HG02678 (cell line): ENCODE results near the gene ARVCF.

Source experiments
- ATAC-seq: cut with Tn5 transposase; IDR thresholded peaks from one replicate; pipeline ENCODE4 v1.9.1; 2021; ENCODE audit warnings: mild to moderate bottlenecking, moderate library complexity; ENCODE audit not compliant: unreplicated experiment

ARVCF gene

DNA sequence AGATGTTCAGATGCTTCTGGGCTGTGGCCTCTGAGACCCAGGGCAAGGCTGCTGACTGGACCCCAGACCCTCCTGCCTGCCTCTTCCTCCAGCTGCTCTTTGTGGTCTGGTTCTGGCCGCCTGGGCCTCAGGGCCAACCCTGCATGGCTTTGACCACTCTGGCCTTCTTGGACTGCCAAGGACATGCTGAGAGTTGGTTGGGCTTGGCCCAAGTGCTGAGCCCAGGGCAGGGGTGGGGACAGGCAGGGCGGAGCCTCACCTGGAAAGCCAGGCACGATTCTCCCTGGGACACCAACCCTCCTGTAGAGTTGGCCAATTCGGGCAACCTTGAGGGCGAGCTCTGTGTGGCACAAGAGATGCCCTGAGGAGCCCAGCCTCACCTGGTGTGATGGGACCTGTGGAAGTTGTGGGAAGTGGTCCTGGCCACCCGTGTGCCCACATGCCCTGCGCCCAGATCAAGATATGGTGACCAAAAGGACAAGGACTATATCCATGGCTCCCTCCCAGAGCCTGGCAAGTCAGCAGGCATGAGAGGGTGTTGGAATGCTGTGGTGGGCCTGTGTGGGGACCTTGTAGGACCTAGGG is 15.9 kb upstream of the ARVCF start:
- no peak for ATAC-seq

DNA sequence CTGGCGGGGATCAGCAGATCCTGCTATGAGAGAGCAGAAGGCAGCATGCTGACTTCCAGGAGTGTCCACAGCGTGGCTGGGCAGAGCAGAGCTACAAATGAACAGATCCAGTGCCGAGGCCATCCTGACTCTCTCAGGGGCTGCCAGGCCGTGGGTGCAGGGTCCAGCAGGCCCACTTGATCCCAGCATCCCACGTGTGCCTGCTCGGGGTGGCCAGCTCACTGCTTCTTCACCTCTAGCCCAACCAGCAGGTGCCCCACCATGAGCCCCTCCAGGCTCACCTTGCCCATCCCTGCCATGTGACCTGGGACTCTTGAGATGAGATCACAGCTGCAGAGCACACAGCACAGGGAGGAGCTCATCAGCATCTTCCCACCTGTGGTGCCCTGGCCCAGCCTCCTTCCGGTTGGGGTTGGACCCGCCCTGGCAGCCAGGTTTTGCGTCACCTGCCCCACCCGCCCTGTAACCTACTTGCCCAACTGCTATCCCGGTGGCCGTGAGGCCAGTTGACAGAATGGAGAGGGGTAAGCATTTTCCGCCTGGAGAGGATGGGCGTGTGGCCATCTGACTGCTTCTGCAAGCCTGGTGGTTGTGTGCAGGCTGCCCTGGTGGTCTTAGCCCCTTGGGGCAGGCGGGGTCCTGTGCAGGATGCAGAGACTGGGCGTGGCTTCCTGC is 15.2 kb upstream of the ARVCF start:
- ATAC-seq = no peak

DNA sequence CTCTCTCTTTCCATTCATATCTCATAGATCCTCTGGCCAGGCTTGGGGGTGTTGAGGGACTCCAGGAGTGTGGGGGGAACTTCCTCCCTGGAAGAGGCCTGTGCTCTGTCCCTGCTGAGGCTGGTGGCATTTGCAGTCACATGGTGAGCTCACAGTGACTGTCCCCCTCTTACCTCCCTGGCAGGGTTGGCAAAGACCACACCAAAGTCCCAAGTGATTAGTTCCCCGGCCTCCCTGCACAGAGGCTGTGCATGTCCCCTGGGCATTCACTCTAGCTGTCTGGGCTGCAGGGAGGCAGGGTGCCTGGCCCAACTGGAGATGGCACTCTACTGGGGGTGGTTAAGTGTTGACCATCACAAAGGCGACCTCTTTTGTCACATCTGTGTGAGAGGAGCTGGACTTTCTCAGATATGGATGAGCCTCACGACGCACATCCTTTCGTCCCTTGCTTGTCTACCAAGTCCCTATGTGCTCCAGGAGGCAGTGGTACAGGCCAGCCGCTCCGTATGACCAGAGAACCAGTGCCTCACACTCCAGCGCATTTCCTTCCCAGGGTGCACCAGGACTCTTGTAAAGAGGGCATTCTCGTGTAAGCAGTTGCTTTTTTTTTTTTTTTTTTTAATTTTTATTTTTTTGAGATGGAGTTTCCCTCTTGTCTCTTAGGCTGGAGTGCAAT is 13.1 kb upstream of the ARVCF start:
- no peak for ATAC-seq

DNA sequence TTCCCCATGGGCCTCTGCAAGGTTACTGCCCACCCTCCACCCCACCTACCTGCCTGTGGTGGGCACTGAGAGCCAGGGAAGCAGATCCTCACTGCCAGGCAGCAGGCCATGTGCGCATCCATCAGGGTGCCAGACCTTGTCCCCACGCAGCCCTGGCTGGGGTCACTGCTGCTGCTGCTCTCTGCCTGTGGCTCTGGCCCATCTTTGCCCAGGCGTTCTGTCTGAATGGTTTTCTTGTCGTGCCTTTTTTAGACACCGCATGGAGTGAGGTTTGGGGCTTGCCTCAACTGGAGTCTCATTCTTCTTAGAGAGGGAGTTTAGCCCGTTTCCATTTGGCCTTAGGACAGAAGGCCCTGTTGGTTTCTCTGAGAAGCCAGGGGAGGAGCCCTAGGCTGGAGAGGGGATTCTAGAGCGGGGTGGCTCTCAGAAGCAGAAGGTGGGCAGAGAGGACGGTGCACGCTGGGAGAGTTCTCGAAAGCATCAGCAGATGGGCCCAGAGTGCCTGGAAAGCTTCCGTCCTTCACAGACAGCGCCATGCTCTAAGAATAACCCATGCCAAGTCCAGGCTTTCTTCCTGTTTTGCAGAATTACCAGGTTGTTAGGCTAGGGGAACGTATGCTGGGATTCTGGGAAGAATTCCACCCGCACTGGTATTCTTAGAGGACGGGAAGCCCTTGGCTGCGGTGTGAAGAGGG is 12.4 kb upstream of the ARVCF start:
- ATAC-seq = no peak

DNA sequence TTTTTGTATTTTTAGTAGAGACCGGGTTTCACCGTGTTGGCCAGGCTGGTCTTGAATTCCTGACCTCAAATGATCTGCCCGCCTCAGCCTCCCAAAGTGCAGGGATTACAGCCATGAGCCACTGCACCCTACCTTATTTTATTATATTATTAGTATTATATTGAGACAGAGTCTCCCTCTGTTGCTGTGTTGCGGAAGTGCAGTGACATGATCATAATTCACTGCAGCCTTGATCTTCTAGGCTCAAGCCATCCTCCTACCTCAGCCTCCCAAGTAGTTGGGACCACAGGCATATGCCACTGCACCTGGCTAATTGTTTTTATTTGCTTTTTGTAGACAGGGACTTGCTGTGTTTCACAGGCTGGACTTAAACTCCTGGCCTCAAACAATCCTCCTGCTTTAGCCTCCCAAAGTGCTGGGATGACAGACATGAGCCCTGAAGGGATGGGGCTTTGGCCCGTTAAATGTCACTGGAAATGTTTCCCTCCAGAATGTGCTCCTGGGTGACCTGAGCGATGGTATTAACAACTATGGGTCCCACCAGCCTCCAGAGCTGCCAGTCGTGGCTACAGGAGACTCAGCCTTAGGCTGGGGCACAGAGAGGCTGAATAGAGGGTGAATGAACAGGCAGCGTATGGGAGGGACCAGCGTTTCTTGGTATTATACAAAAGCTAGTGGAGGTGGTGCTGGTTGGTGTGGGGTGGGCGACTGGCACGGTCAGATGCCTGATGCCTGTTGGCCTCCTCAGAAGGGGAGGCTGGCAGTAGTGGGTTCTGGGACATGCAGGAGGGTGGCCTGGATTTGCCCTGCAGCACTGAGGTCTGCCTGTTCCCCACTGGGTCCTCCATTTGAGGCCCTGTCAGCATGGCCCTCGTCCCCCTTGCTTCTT is 11.6 kb upstream of the ARVCF start:
- no peak for ATAC-seq

DNA sequence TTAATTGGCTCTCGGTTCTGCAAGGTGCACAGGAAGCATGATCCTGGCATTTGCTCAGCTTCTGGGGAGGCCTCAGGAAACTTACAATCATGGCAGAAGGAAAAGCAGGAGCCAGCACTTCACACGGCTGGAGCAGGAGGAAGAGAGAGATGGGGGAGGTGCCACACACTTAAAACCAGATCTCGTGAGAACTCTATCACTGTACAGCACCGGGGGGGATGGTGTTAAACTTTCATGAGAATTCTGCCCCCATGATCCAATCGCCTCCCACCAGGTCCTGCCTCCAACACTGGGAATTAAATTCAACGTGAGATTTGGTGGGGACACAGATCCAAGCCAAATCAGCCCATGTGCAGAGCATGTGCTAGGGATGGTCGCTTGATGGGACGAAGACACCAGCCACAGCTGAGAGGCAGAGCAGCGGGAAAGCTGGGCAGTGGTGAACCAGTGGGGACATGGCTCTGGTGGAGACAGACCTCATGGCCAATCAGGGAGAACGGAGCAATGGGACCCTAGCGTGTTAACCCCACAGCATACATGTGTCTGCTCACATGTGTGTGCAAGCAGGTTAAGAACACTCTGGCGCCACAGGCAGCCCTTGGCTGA is 10.5 kb upstream of the ARVCF start:
- ATAC-seq = no peak

DNA sequence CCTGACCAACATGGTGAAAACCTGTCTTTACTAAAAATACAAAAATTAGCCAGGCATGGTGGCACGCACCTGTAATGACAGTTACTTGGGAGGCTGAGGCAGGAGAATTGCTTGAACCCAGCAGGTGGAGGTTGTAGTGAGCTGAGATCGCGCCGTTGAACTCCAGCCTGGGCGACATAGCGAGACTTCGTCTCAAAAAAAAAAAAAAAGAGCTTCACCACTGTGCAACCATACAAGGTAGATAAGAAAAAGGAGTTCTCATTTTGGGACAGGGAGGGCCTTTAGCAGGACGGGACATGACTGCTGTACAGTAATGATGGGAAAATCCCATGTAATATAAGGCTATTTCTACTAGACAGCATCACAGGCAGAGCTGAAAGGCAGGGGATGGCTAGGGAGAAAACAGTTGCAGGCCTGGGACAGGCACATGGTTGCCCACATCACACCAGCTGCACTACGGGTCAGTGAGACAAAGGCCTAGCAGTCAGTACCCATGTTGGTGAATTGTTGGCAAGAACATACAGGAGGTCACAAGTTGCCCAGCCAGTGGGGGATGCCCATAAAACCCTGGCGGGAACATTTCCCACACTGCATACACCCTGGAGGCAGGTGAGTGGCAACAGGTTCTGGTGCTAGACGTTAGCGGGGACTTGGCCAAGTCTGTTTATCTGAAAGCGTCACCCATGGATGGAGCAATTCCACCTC is 9.7 kb upstream of the ARVCF start:
- no peak for ATAC-seq

DNA sequence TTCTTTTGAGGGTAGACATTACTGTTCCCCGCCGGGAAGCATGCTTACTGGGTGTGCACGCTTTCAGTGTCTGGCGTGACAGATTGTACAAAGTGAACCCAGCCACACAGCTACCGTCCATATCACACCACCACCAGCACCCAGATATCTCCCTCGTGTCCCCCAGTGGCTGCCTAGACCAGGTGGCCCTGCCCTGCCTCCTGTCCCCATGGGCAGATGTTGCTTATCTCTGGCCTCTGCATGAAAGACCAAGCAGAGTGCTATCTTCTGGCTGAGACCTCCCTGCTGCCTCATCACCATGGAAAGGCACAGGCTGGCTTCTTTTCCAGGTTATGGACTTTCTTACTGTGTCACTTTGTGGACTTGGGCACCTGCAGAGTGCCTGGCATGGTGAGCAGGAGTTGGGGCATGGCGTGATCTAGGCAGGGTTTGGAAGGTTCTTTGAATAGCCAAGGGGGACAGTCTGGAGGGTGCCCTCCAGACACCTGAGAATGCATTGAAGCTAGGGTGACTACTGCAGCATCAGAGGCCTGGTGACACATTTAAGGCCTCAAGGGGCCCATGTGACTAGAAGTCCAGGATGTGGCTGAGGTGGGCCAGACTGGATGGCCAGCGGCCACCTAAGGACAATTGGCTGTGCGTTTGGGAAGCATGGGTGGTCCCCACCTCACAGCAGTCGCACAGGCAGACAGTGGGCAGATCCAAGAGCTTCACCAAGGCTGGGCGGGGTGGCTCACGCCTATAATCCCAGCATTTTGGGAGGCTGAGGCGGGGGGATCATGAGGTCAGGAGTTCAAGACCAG is 9.0 kb upstream of the ARVCF start:
- ATAC-seq = no peak

DNA sequence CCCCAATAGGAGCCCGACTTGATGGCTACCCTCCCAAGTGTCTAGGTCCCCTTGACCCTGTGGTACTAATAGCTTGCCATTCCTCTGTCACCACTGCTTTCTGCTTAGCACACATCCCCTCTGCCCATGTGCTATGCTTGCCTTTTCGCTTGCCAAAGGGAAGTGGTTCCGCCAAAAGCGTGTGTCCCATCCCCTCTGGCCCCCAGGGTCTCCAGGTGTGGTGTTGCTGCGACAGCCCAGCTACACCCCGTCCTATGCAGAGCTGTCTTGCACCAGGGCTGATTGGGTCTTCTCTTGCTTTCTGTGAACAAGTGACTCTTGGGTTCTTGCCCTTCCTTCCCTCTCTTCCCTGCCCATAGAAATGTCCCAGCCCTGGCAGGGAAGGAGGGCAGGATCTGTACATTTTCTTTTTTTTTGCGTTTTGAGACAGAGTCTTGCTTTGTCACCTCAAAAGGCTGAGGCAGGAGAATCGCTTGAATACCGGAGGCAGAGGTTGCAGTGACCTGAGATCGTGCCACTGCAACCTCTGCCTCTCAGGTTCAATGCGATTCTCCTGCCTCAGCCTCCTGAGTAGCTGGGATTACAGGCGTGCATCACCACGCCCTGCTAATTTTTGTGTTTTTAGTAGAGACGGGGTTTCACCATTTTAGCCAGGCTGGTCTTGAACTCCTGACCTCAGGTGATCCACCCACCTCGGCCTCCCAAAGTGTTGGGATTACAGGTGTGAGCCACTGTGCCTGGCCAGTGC is 8.2 kb upstream of the ARVCF start:
- no peak for ATAC-seq

DNA sequence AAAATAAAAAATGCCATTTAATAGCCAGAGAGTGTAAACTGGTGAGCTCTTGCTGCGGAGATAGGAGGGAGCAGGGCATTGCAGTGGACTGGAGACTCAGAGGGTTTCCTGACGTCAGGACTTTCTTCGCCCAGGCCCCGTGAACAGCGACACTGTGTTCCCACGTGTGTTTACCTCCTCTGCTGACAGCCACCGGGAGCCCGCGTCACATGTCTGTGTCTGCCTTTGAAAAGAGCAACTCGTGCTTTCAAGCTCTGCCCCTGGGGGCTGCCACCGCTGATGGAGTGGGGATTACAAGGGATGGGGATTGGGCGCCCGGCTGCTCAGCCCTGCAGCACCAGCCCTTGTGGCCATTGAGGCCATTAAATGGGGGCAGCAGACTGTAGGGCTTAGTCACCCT is 7.6 kb upstream of the ARVCF start:
- ATAC-seq = no peak

DNA sequence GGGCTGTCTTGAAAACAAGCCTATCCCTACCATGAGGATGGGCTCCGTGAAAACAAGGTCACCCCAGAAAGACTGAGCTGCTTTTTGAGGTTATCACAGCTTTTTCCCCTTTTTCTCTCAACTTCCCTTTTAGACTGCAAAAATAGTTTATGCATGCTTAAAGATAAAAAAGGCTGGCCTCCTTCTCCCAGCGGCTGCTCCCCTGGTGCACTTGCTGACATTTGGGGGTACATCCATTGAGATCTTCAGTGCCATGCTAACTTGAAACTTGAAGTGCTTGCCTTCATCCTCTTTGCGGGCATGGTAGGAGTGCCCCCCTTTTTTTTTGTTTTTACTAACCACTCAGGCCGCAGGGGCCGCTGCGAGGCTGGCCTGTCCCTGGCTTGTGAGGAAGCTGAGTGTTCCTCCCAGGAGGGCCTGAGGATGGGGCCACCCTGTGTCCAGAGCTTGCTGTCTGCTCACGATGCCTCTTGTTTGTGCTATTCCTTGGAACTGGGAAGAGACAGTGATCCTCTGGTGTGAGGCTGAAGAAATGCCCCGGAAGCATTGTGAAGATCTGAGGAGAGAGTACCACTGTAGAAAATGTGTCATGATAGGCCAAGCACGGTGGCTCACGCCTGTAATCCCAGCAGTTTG is 6.5 kb upstream of the ARVCF start:
- ATAC-seq = no peak

DNA sequence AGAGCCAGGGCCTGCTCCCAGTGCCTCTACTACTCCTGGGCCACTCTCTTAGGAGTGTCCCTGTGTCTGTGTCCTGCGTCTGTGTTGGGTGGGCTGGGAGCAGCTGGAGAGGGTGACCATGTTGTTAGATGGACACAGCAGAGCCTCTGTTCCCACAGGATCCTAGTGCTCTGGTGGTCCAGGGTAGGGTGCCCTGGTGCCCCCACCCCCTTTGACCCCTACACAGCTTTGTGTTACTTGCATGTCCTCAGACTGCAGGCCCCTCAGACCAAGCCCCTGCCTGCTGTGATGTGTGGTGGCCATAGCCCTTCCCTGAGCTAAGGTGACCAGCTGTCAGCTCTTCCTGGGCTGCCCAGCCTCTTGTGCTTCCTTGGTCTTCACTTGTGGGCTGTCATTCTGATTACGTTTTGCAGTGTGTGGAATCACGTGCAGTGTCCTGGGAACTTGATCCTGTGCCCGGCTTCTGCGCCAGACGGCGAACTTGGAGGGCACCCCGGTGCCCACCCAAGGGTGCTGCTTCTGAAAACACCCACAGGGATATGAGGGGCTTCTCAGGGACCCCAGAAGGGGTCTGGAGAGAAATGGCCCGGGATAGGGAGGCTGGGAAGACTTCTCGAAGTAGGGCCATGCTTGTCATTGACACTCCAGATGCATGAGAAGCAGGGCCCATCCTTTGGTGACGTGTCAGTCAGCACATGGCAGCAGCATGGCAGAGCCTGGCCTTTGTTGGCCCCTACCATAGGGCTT is 5.8 kb upstream of the ARVCF start:
- ATAC-seq = no peak

DNA sequence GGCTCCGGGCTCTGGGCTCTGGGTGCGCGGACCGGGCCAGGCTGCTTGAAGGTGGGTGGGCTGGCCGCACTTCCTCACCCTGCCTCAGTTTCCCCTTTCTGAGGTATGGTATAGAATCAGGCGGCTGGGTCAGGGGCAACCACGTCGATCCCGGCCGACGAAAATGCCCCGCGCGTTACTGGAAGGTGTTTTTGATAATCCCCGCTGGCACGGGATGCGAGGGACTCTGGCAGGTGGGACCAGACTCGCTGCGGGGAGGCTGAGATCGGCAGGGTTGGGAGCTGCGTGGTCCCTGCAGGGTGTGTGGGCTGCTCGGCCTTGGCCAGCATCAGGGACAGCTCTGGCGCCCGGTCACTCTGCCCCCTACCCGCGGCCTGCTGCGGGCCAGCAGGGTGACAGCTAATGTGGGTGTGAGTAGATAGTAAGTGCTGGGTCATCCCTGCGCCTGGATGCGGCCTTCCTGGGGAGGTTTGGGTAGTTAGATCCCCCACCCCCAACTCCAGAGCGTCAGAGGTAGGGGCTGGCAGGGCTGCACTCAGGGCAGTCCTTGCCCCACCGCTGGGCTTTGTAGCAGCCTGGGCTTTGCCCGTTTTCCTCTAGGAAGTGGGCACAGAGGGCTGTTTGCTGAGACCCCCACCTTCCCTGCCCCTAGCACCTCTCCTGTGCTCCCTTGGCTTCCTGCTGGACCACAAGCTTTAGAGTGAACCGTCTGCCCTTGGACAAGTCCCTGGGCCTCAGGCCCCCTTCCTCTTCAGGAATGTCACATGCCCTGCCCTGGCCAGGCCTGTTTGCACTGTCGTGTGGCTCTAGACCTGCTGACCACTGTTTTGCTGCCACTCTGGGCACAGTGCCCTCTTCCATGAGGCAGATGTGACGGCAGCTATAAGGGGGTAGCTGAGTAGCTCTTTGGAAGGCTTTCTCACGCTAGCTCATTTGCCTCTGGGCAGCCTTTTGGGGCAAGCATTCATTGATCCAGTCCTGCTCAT is 4.9 kb upstream of the ARVCF start:
- ATAC-seq = no peak

DNA sequence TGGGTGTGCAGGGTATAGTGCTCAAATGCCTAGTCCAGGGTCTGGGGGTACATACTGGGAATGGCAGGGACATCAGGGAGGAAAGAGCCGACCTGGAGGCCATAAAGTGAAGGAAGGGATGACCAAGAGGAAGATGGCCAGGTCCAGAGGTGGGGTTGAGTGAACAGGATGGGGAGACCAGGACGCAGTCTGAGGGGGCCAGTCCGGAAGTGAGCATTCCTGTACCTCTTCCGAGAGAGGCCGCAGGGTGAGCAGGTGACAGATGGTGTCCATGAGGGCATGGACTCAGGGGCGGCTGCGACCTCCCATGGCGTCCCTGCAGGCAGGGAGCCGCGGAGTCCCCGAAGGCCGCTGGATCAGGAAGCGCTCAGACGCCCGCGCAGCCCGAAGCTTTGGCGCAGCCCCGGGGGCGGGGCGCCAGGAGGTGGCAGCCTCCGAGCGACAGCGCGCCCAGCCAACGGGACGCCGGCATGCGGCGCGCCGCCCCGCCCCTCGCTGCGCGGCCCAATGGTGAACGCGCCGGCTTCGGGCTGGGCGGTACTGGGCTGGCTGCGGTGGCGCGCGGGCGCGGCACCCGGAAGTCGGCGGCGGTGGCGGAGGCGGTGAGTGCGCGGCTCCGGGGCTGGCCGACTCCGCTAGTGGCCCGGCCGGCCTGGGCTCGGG is 4.0 kb upstream of the ARVCF start, which contains the start of gene TANGO2:
Gene TANGO2, plus strand, starts transcription at position 578 of the 663 bp plus-strand sequence. CDS start 15,689 bp downstream, outside the sequence.
- peak; percentile 85 for ATAC-seq
